Germinal center (tissue), 1 donor: ENCODE results near the gene NFATC3.
"Not testable (repeated sequence)": the region's sequence is repeated elsewhere in the genome, so short reads cannot be mapped to it uniquely, and the experiment has no call there.

Experiments used
- DNase-seq: peaks from one replicate; pipeline ENCODE4 v3.0.0; 2012; ENCODE audit warnings: mixed read lengths, low spot score

Gene NFATC3

GRCh38 chr16:68120496-68120895, 35.3 kb downstream of the NFATC3 start:
- not testable (repeated sequence) for DNase-seq

GRCh38 chr16:68126395-68126794, 41.2 kb downstream of the NFATC3 start:
- DNase-seq = no peak

GRCh38 chr16:68128577-68129305, 43.6 kb downstream of the NFATC3 start:
- no peak for DNase-seq

- no peak for DNase-seq
Observed at GRCh38 chr16:68130520-68130919, 45.4 kb downstream of the NFATC3 start.

- no peak for DNase-seq
Observed at GRCh38 chr16:68131813-68132706, 46.9 kb downstream of the NFATC3 start.

- not testable (repeated sequence) for DNase-seq
Observed at GRCh38 chr16:68133000-68133399, 47.8 kb downstream of the NFATC3 start.

GRCh38 chr16:68134644-68135043, 49.5 kb downstream of the NFATC3 start:
- no peak for DNase-seq

GRCh38 chr16:68136515-68136914, 51.3 kb downstream of the NFATC3 start:
- no peak for DNase-seq

GRCh38 chr16:68144008-68144407, 58.8 kb downstream of the NFATC3 start:
- DNase-seq = no peak

- DNase-seq = no peak
Observed at GRCh38 chr16:68146585-68146984, 61.4 kb downstream of the NFATC3 start.

- no peak for DNase-seq
Observed at GRCh38 chr16:68147444-68147843, 62.3 kb downstream of the NFATC3 start.

- DNase-seq = no peak
Observed at GRCh38 chr16:68149596-68149995, 64.4 kb downstream of the NFATC3 start.

GRCh38 chr16:68155425-68155824, 70.3 kb downstream of the NFATC3 start:
- no peak for DNase-seq

GRCh38 chr16:68162413-68162812, 77.2 kb downstream of the NFATC3 start:
- no peak for DNase-seq

GRCh38 chr16:68163275-68163674, 78.1 kb downstream of the NFATC3 start:
- not testable (repeated sequence) for DNase-seq

GRCh38 chr16:68166264-68166663, 81.1 kb downstream of the NFATC3 start:
- DNase-seq = no peak

- no peak for DNase-seq
Observed at GRCh38 chr16:68179196-68179795, 94.1 kb downstream of the NFATC3 start.

GRCh38 chr16:68179855-68180254, 94.7 kb downstream of the NFATC3 start:
- no peak for DNase-seq

- no peak for DNase-seq
Observed at GRCh38 chr16:68183046-68183445, 97.9 kb downstream of the NFATC3 start.

- DNase-seq = no peak
Observed at GRCh38 chr16:68186877-68187276, 101.7 kb downstream of the NFATC3 start.

GRCh38 chr16:68187505-68187904, 102.3 kb downstream of the NFATC3 start:
- DNase-seq = no peak

- no peak for DNase-seq
Observed at GRCh38 chr16:68188170-68188569, 103.0 kb downstream of the NFATC3 start.

GRCh38 chr16:68190081-68190480, 104.9 kb downstream of the NFATC3 start:
- no peak for DNase-seq
